GM20000 (cell line): ENCODE measurements around the gene QPCT.

Experiments used
- DNase-seq: peaks from one replicate; pipeline ENCODE4 v3.0.0; 2012; ENCODE audit warnings: low spot score
- CTCF ChIP-seq: IDR thresholded peaks from 2 replicates; pipeline ENCODE4 v1.5.1; 2012; ENCODE audit warnings: mild to moderate bottlenecking, control low read depth; ENCODE audit errors: extremely low read depth, missing control alignments

QPCT gene

GRCh38 chr2:37349231-37349860 lies 4.9 kb downstream of the QPCT start:
- DNase-seq: no peak
- no peak for TF ChIP-seq CTCF

GRCh38 chr2:37350034-37350433 lies 5.6 kb downstream of the QPCT start:
- no peak for TF ChIP-seq CTCF
- DNase-seq: no peak

DNA sequence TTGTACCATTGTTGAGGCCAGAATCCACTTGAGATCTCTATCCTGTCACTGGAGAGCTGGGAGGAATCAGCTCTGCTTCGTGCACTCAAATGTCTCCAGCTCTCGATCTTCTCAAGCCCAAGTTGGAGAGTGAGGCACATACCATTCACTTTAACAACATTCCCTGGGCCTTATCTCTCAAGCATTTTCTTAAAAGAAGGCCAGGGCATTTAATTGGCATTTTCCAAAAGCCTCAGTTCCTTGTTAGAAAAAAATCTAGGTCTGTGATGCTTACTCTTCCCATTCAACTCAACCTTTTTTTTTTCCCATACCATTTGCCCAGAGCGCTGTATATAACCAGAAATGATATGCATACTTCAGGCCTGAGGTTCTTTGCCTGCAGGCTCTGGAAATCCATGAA lies 10.1 kb downstream of the QPCT start:
- no peak for DNase-seq
- no peak for TF ChIP-seq CTCF

GRCh38 chr2:37355735-37356134 lies 11.3 kb downstream of the QPCT start:
- TF ChIP-seq CTCF: no peak
- DNase-seq: no peak

DNA sequence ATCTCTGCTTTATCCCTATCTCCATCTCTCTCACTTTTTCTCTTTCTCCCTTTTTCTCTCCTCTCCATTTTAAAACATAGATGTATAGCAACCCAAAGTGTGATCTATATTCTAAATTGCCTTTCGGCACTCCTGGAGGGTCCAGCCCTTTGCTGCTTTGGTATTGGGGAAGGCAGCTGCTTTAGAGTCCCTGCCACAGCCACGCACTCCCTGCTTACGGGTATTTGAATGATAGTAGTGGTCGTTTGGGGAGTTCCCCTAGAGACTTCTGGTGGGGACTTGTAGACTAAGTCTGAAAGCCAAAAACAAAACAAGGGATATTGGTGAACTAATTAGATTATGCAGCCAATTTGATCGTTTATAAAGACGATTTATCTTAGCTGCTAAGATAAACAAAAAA lies 11.9 kb downstream of the QPCT start:
- no peak for TF ChIP-seq CTCF
- DNase-seq: no peak

- no peak for DNase-seq
- no peak for TF ChIP-seq CTCF
Observed at GRCh38 chr2:37357069-37357468, 12.6 kb downstream of the QPCT start.

GRCh38 chr2:37357530-37357929 lies 13.1 kb downstream of the QPCT start:
- no peak for TF ChIP-seq CTCF
- DNase-seq: no peak
